Stomach smooth muscle (tissue), 2 donors: Measurements from ENCODE around the gene FAM83B.

Experiments used
- H3K27ac ChIP-seq: one replicate; pipeline ENCODE4 v1.7.0; 2013; ENCODE audit warnings: mild to moderate bottlenecking, low read length, inconsistent platforms
- H3K27me3 ChIP-seq, 2 donors: one replicate each; pipeline ENCODE4 v1.7.0; 2013; ENCODE audit warnings: low read length in 2 of 2; ENCODE audit not compliant: insufficient read depth in 2 of 2, control insufficient read depth in 1 of 2
- H3K36me3 ChIP-seq, 2 donors: one replicate each; pipeline ENCODE4 v1.7.0; 2013; ENCODE audit warnings: low read length in 2 of 2; ENCODE audit not compliant: control insufficient read depth in 2 of 2, insufficient read depth in 2 of 2
- H3K4me1 ChIP-seq: one replicate; pipeline ENCODE4 v1.7.0; 2013; ENCODE audit warnings: low read length; ENCODE audit not compliant: control insufficient read depth, insufficient read depth
- H3K4me3 ChIP-seq, 2 donors: one replicate each; pipeline ENCODE4 v1.7.0; 2013; ENCODE audit warnings: low read length in 2 of 2
- H3K9ac ChIP-seq, 2 donors: one replicate each; pipeline ENCODE4 v1.7.0; 2013; ENCODE audit warnings: low read length in 2 of 2, mild to moderate bottlenecking in 1 of 2
- H3K9me3 ChIP-seq, 2 donors: one replicate each; pipeline ENCODE4 v1.7.0; 2013; ENCODE audit warnings: low read length in 2 of 2; ENCODE audit not compliant: control insufficient read depth in 2 of 2
- donor health status: healthy.
- donor health status: Pancreatic carcinoma.

FAM83B gene

DNA sequence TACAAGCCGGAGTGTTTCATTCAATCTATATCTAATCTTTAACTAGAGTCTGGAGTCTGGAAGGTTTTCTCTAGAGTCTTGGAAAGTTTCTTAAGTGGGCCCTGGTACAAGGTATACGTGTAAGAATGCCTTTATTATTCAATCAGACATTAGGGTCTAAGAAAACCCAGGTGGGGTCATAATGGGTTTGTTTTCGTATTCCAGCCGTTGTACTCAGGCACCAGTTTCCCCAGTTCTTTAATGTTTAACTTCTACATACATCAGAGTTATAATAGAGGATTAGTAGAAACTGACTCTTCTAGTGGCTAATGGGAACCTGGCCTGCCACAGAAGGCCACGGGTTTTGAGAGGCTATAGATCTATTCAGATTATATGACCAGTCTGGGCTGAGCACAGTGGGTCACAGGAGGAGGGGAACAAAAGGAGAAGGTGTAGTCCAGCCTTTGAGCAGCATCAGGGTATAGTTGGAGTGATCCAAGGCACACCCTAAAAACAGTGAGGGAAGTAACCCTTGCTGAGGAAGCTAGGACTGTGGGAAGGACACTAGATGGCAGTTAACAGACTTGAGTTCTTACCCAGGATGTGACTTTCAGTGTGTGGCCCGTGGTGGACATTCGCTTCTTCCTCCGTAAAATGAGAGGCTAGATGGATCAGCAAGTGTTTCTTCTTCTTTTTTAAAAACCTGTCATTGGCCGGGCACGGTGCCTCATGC, 15.5 kb downstream of the FAM83B start:
- Histone ChIP-seq H3K36me3 (no peaks in the 10 kb centered on the region), H3K9ac (no peak overlapping the region), H3K27me3 (no peaks in the 10 kb centered on the region), H3K4me3 (no peak overlapping the region), H3K4me1 (no peaks in the 10 kb centered on the region), H3K27ac (no peak overlapping the region), H3K9me3 (no peaks in the 10 kb centered on the region)

DNA sequence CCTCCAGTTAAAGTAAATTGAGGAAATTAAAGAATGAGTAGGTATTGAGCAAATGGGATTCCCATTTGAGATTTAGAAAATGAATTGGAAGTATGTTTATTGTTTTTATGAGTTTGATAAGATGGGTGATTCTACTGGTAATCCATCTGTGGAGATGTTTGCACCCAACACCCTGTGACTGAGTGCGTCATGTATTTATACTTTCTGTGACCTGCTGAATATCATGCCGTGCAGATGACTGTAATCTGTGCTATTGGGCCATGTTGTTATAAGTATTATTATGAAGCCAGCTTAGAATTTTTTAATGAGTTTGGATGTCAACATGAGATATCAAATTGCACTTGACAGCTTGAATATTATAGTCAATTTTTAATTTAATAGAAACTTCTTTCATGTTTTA, 17.7 kb downstream of the FAM83B start:
- H3K27me3 ChIP-seq, result no peaks in the 10 kb centered on the region
- H3K27ac ChIP-seq, result no peak overlapping the region
- H3K9me3 ChIP-seq, result no peaks in the 10 kb centered on the region
- H3K9ac ChIP-seq, result no peak overlapping the region
- H3K4me3 ChIP-seq, result no peak overlapping the region
- H3K36me3 ChIP-seq, result no peaks in the 10 kb centered on the region
- H3K4me1 ChIP-seq, result no peaks in the 10 kb centered on the region

GRCh38 chr6:54865091-54865631, 18.6 kb downstream of the FAM83B start:
- Histone ChIP-seq H3K9me3 (no peaks in the 10 kb centered on the region), H3K4me1 (no peaks in the 10 kb centered on the region), H3K36me3 (no peaks in the 10 kb centered on the region), H3K27me3 (no peaks in the 10 kb centered on the region), H3K27ac (no peak overlapping the region), H3K4me3 (no peak overlapping the region), H3K9ac (no peak overlapping the region)

DNA sequence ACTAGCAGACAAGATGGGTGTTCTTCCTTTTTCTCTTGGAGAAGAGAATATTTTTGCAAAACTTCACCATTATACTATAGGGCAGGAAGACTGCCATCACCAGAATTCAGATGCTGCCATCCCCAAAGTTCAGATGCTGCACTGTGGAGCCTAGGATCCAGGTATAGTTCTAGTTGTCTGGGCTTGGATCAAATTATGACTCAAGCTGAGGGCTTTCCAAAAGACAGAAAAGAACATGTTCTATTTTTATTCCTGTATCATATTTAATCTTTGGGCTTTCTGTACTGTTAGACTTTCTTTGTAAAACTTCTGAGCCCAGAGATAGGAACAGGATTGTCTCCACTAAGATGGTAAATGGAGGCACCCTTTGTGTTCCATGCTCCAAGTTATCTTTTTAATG, 22.0 kb downstream of the FAM83B start:
- Histone ChIP-seq H3K27me3 (no peaks in the 10 kb centered on the region), H3K27ac (no peak overlapping the region), H3K4me1 (no peaks in the 10 kb centered on the region), H3K4me3 (no peak overlapping the region), H3K36me3 (no peaks in the 10 kb centered on the region), H3K9me3 (no peaks in the 10 kb centered on the region), H3K9ac (no peak overlapping the region)

DNA sequence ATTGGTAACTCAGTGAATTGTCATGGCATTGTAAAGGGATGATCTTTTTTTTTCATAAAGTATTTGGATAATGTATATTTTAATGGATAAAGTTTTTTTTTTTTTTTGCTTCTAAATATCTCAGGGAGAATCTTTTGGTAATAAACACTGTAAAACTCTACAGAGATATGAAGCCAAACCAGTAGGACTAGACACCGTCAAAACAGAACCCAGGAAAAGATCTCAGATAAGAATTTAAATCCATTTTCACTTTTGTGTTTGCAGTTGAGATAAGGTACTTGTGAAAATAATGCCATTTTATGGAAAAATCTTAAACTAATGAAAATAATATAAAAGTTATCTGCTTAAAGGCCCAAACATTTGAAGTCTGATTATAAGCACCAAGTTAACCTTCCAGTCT, 27.0 kb downstream of the FAM83B start:
- no peak overlapping the region for H3K4me3 ChIP-seq
- no peaks in the 10 kb centered on the region for H3K27me3 ChIP-seq

GRCh38 chr6:54874349-54875048, 27.9 kb downstream of the FAM83B start:
- Histone ChIP-seq H3K36me3 (no peaks in the 10 kb centered on the region), H3K27me3 (no peaks in the 10 kb centered on the region), H3K9ac (no peak overlapping the region), H3K9me3 (no peaks in the 10 kb centered on the region), H3K4me1 (no peaks in the 10 kb centered on the region), H3K27ac (no peak overlapping the region), H3K4me3 (no peak overlapping the region)

More for the DNA sequence above, 27.0 kb downstream of the FAM83B start:
- no peaks in the 10 kb centered on the region for H3K4me1 ChIP-seq
- H3K9ac ChIP-seq, result no peak overlapping the region
- no peaks in the 10 kb centered on the region for H3K9me3 ChIP-seq
- H3K27ac ChIP-seq, result no peak overlapping the region
- no peaks in the 10 kb centered on the region for H3K36me3 ChIP-seq

- Histone ChIP-seq H3K4me1 (no peaks in the 10 kb centered on the region), H3K9me3 (no peaks in the 10 kb centered on the region), H3K27ac (no peak overlapping the region), H3K9ac (no peak overlapping the region), H3K27me3 (no peaks in the 10 kb centered on the region), H3K36me3 (no peaks in the 10 kb centered on the region), H3K4me3 (no peak overlapping the region)
Observed at GRCh38 chr6:54875539-54875938, 29.0 kb downstream of the FAM83B start.

GRCh38 chr6:54876365-54876764, 29.8 kb downstream of the FAM83B start:
- Histone ChIP-seq H3K36me3 (no peaks in the 10 kb centered on the region), H3K27ac (no peak overlapping the region), H3K9me3 (no peaks in the 10 kb centered on the region), H3K4me1 (no peaks in the 10 kb centered on the region), H3K4me3 (no peak overlapping the region), H3K9ac (no peak overlapping the region), H3K27me3 (no peaks in the 10 kb centered on the region)

DNA sequence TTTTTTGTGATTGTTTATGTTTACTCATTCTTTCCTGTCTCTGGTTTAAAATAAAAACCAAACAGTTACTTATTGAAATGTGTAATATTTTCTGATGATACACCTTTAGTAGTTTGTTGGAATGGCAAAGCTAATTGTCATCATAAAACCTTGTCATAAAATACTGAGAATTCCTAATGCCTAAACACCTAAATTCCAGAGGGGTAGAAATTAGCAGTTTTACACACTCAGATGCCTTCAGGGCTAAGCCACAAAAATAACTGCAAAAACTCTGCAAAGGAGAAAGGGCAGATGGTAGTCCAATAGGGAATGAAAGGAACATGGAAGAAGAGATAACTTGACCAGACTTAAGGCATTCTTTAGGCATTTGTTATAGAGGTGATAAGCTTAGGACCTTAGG, 30.3 kb downstream of the FAM83B start:
- Histone ChIP-seq H3K4me3 (no peak overlapping the region), H3K4me1 (no peaks in the 10 kb centered on the region), H3K36me3 (no peaks in the 10 kb centered on the region), H3K27ac (no peak overlapping the region), H3K27me3 (no peaks in the 10 kb centered on the region), H3K9ac (no peak overlapping the region), H3K9me3 (no peaks in the 10 kb centered on the region)

GRCh38 chr6:54877713-54878317, 31.2 kb downstream of the FAM83B start:
- Histone ChIP-seq H3K9ac (no peak overlapping the region), H3K4me3 (no peak overlapping the region), H3K9me3 (no peaks in the 10 kb centered on the region)

DNA sequence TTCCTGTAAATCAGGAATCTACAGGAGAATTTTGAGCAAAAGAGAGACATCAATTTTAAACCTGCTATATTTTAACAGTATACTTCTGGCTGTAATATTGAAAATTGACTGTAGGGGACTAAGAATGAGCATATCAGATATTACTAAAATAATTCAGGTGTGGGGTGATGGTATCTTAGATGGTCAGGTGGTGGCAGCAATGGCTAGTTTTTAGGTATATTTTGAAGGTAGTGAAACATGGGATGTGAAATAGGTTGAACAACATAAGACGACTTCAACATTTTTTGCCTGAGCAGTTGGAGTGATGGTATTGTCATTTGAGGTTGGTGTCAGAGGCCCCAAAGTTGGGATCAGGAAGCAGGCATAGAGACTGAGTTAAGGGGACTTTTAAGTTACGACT, 32.1 kb downstream of the FAM83B start:
- Histone ChIP-seq H3K4me3 (no peak overlapping the region), H3K9me3 (no peaks in the 10 kb centered on the region), H3K27me3 (no peaks in the 10 kb centered on the region), H3K9ac (no peak overlapping the region), H3K36me3 (no peaks in the 10 kb centered on the region), H3K4me1 (no peaks in the 10 kb centered on the region), H3K27ac (no peak overlapping the region)

More at GRCh38 chr6:54877713-54878317, 31.2 kb downstream of the FAM83B start:
- Histone ChIP-seq H3K36me3 (no peaks in the 10 kb centered on the region), H3K27ac (no peak overlapping the region), H3K27me3 (no peaks in the 10 kb centered on the region), H3K4me1 (no peaks in the 10 kb centered on the region)
